ENCODE measurements around the gene ALPI.

GRCh38 chr2:232463701-232464543 lies 8.0 kb downstream of the ALPI start:
- TF ChIP-seq CTCF (IDR thresholded peaks at IDR 0.05), result no peak
- no peak for TF ChIP-seq EZH2 (IDR thresholded peaks at IDR 0.05)
- no peak for TF ChIP-seq EZH2phosphoT487 (IDR thresholded peaks at IDR 0.05)
